Prostate gland (tissue), 2 donors: ENCODE results near the gene KDM5A.

Source experiments
- POLR2A ChIP-seq: fragments of 450-650 bp; IDR thresholded peaks from one replicate; pipeline ENCODE4 v1.6.1; 2016; ENCODE audit warnings: antibody characterized with exemption, mild to moderate bottlenecking
- POLR2AphosphoS5 ChIP-seq: sonication (generic); formaldehyde crosslinking; IDR thresholded peaks from one replicate; pipeline ENCODE4 v1.6.1; 2017; ENCODE audit warnings: antibody characterized with exemption
- TF ChIP-seq, protein P1 (sequence below), 4 experiments: fragments of 200-600 bp in 2 of 4; fragments of 450-650 bp in 2 of 4; sonication (generic) in 2 of 4; IDR thresholded peaks; 1 replicate in 3 of 4; 2 replicates in 1 of 4; pipeline ENCODE4 v1.5.1; 2016 to 2019; ENCODE audit warnings: antibody characterized with exemption in 4 of 4, mild to moderate bottlenecking in 2 of 4, moderate library complexity in 2 of 4

DNA sequence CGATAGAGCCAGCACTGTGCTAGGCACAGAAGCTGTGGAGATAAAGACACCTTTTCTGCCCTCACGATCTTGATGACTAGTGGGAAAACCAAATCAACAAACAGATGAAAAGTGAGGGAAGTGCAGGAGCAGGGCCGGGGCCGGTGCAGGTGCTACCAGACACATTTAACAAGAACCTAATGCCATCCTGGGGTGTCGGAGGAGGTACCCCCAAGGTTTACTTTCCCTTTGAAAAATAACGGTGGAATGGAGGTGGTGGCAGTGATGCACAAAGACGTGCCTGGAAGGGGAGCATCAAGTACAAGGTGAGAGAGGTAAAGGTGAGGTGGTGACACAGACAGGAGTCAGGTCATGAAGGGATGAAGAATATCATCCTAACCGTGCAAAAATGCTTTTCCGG is 148.6 kb downstream of the KDM5A start:
- TF ChIP-seq, protein P1, sequence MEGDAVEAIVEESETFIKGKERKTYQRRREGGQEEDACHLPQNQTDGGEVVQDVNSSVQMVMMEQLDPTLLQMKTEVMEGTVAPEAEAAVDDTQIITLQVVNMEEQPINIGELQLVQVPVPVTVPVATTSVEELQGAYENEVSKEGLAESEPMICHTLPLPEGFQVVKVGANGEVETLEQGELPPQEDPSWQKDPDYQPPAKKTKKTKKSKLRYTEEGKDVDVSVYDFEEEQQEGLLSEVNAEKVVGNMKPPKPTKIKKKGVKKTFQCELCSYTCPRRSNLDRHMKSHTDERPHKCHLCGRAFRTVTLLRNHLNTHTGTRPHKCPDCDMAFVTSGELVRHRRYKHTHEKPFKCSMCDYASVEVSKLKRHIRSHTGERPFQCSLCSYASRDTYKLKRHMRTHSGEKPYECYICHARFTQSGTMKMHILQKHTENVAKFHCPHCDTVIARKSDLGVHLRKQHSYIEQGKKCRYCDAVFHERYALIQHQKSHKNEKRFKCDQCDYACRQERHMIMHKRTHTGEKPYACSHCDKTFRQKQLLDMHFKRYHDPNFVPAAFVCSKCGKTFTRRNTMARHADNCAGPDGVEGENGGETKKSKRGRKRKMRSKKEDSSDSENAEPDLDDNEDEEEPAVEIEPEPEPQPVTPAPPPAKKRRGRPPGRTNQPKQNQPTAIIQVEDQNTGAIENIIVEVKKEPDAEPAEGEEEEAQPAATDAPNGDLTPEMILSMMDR (IDR thresholded peaks at IDR 0.05), result no peak
- TF ChIP-seq POLR2AphosphoS5 (no peak), POLR2A (no peak)
